Transverse colon (tissue), 4 donors: ENCODE results near the gene ZNF761.

ENCODE experiments used
- CTCF ChIP-seq, 5 experiments: fragments of 200-600 bp in 3 of 5; fragments of 450-650 bp in 2 of 5; sonication (generic) in 3 of 5; IDR thresholded peaks; 1 replicate in 2 of 5; 2 replicates in 3 of 5; pipeline ENCODE4 v1.5.1; 2016 to 2017; ENCODE audit warnings: antibody characterized with exemption in 5 of 5, inconsistent platforms in 3 of 5, mild to moderate bottlenecking in 2 of 5, moderate library complexity in 1 of 5
- EP300 ChIP-seq: sonication (generic); formaldehyde crosslinking; IDR thresholded peaks from one replicate; pipeline ENCODE4 v1.6.1; 2017; ENCODE audit warnings: antibody characterized with exemption, low read depth
- POLR2A ChIP-seq: fragments of 450-650 bp; IDR thresholded peaks from one replicate; pipeline ENCODE4 v1.6.1; 2016; ENCODE audit warnings: antibody characterized with exemption, mild to moderate bottlenecking, moderate library complexity
- POLR2AphosphoS5 ChIP-seq, 3 donors: sonication (generic); formaldehyde crosslinking; IDR thresholded peaks; one replicate each; pipeline ENCODE4 v1.6.1; 2016; ENCODE audit warnings: antibody characterized with exemption in 3 of 3

- no peak for TF ChIP-seq CTCF (IDR thresholded peaks at IDR 0.05)
- no peak for TF ChIP-seq POLR2A
- no peak for TF ChIP-seq EP300
- no peak for TF ChIP-seq POLR2AphosphoS5 (IDR thresholded peaks at IDR 0.05)
Observed at GRCh38 chr19:53388904-53389303, 42.9 kb upstream of the ZNF761 start.
